ENCODE data around the gene MAP3K3.

Gene MAP3K3

GRCh38 chr17:63693411-63694113 is 71.3 kb downstream of the MAP3K3 start:
- no peak for DNase-seq (ENCODE audit: low spot score)
- H3K27ac ChIP-seq, result peak overlapping the region; percentile 62
- ChIA-PET CTCF (no interaction called here), POLR2A (ENCODE audit: low non-redundant PET) (no interaction called here)
- no peak for TF ChIP-seq CTCF (conservative IDR thresholded peaks at IDR 0.05; ENCODE audit: low read depth)

GRCh38 chr17:63694229-63694949 is 72.2 kb downstream of the MAP3K3 start:
- ChIA-PET POLR2A (ENCODE audit: low non-redundant PET) (no interaction called here), CTCF (interaction anchor here (0.6 kb wide), 1 partner anchor 105 kb away, joined by 5 read pairs; no protein-coding TSS in a partner anchor)
- no peak for TF ChIP-seq CTCF (conservative IDR thresholded peaks at IDR 0.05; ENCODE audit: low read depth)
- no peak for DNase-seq (ENCODE audit: low spot score)
- H3K27ac ChIP-seq, result peak overlapping the region; percentile 62

GRCh38 chr17:63694950-63695773 is 72.9 kb downstream of the MAP3K3 start:
- TF ChIP-seq CTCF (conservative IDR thresholded peaks at IDR 0.05; ENCODE audit: low read depth), result no peak
- ChIA-PET CTCF (interaction anchor here (0.6 kb wide), 1 partner anchor 104 kb away, joined by 5 read pairs; no protein-coding TSS in a partner anchor), POLR2A (ENCODE audit: low non-redundant PET) (interaction anchor here (0.6 kb wide), 1 partner anchor 169 kb away, joined by 3 read pairs; no protein-coding TSS in a partner anchor)
- H3K27ac ChIP-seq, result peak overlapping the region; percentile 62
- no peak for DNase-seq (ENCODE audit: low spot score)

GRCh38 chr17:63695889-63696288 is 73.7 kb downstream of the MAP3K3 start:
- POLR2A ChIA-PET (ENCODE audit: low non-redundant PET), result no interaction called here
- DNase-seq (ENCODE audit: low spot score), result no peak
- TF ChIP-seq CTCF (conservative IDR thresholded peaks at IDR 0.05; ENCODE audit: low read depth), result no peak
- H3K27ac ChIP-seq, result peak overlapping the region; percentile 62
- CTCF ChIA-PET, result no interaction called here

- ChIA-PET CTCF (interaction anchor here (1.3 kb wide), 1 partner anchor 12 kb away, joined by 4 read pairs; no protein-coding TSS in a partner anchor), POLR2A (ENCODE audit: low non-redundant PET) (no interaction called here)
- TF ChIP-seq CTCF (conservative IDR thresholded peaks at IDR 0.05; ENCODE audit: low read depth), result no peak
- peak overlapping the region; percentile 62 for H3K27ac ChIP-seq
- DNase-seq (ENCODE audit: low spot score), result no peak
Observed at GRCh38 chr17:63696381-63696961, 74.3 kb downstream of the MAP3K3 start.

All from RWPE1 (cell line).